Measurements from ENCODE around the gene GMEB2.

The GMEB2 gene

DNA sequence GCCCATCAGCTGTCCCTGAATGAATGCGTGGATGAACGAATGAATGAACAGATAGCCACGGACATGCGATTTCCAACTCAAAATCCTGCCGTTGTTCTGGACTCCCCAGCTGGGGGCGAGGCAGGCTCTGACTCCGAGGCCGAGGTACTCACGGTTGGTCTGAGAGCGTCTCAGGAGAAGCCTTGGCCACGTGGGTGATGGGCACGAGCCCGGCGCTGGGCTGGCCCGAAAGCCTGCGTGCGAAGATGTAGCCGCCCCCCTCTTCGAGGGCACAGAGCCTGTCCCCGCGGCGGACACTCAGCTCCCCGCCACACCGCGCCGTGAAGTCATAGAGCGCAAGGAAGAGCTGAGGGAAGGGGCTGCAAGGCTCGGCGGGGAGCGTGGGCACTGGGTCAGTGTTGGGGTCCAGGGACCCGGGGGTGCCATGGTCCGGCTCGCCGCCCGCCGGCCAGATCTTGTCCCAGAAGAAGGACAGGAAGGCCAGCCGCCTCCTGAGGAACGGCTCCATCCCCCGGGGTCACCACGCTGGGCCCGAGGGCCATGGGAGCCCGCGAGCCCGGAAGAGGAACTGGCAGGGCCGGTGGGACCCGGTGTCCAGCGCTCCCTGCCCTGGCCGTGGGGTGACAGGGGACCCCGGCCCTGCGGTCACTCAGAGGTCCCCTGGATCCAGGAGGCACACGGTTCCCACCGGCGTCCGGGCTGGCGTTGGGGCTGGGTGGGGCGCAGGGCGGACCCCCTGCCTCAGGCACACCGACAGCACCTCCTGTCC, 79.8 kb downstream of the GMEB2 start:
- Histone ChIP-seq H3K4me3 (ENCODE audit: low read length) (no peak overlapping the region), H3K9me3 (ENCODE audit: insufficient read depth, low read depth, low read length) (no peaks in the 10 kb centered on the region), H3K27me3 (ENCODE audit: insufficient read depth, low read length) (no peaks in the 10 kb centered on the region), H3K4me1 (ENCODE audit: insufficient read depth, low read length) (no peaks in the 10 kb centered on the region), H3K9ac (ENCODE audit: low read depth, low read length) (no peak overlapping the region), H3K36me3 (ENCODE audit: insufficient read depth, low read depth, low read length) (no peaks in the 10 kb centered on the region), H3K27ac (ENCODE audit: low read length) (no peak overlapping the region)

DNA sequence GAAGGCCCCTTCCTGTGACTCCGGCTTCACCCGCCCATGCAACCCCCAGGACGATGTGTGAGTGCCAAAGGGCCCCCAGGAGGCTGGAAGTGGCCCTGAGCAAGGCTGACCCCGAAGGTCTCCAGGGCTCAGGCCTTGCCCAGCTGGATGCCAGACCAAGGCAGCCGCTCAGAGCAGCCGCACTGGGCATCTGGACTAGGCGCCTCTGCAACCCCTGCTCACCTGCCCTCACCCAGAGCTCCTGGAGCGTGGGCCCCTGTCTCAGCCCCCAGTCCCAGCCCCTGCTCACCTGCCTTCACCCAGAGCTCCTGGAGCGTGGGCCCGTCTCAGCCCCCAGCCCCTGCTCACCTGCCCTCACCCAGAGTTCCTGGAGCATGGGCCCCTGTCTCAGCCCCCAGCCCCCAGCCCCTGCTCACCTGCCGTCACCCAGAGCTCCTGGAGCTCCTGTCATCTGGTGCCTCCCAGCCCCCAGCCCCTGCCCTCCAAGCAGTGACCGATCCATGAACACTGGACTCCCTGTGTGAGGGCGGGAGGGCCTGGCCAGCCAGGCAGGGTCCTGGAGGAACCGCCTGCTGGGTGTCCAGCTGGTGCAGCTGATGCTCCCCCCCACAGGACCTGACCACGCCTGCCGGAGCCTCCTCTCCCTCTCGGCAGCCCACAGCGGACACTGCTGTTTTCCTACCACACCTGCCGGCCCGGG, 80.5 kb downstream of the GMEB2 start:
- no peak overlapping the region for H3K27ac ChIP-seq (ENCODE audit: low read length)
- H3K9ac ChIP-seq (ENCODE audit: low read depth, low read length): no peak overlapping the region
- H3K27me3 ChIP-seq (ENCODE audit: insufficient read depth, low read length): no peaks in the 10 kb centered on the region

DNA sequence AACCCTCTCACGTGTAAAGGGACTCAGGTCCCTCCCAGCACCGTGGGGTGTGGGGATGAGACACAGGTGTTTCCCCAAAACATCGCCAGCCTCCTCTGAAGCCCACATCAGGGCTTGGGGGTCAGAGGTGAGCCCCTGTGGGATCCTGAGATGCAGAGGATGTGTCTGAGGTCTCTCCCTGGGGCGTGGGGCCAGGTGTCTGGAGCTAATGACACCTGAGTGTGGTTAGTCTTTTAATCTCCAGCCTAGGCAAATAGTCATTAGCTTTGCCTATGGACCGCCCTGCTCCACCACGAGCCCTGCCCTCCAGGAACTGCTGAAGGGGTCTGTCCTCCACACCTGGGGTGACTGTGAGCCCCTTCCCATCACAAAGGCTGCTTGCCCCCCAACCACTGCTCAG, 81.1 kb downstream of the GMEB2 start:
- Histone ChIP-seq H3K9ac (ENCODE audit: low read depth, low read length) (no peak overlapping the region), H3K4me1 (ENCODE audit: insufficient read depth, low read length) (no peaks in the 10 kb centered on the region)

More for the DNA sequence above, 80.5 kb downstream of the GMEB2 start:
- Histone ChIP-seq H3K4me3 (ENCODE audit: low read length) (no peak overlapping the region), H3K9me3 (ENCODE audit: insufficient read depth, low read depth, low read length) (no peaks in the 10 kb centered on the region), H3K36me3 (ENCODE audit: insufficient read depth, low read depth, low read length) (no peaks in the 10 kb centered on the region), H3K4me1 (ENCODE audit: insufficient read depth, low read length) (no peaks in the 10 kb centered on the region)

DNA sequence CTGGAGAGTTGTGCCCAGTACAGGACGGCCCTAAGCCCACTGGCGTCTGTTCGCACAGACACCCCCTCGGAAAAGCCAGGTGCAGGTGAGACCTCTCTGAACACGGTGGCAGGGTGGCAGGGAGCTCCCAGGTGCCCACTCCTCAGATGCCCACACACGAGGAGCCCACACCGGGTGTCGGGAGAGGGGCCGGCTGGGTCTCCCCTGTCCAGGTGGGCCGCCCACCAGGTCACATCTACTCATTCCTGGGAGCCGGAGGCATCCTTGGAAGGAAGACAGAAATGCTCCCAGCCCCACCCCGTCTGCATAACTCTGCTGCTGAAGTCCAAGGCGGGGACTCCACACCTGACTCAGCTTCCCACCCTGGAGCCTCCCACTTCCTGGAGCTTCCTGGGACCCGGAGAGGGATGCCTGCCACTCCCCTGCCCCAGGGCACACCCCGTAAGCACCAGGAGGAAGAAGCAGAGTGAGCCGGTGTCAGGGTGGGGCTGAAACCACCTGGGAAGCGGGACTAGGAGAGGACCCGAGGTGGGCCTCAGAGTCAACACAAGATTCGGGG, 81.9 kb downstream of the GMEB2 start:
- no peaks in the 10 kb centered on the region for H3K9me3 ChIP-seq (ENCODE audit: insufficient read depth, low read depth, low read length)
- no peak overlapping the region for H3K27ac ChIP-seq (ENCODE audit: low read length)
- no peaks in the 10 kb centered on the region for H3K36me3 ChIP-seq (ENCODE audit: insufficient read depth, low read depth, low read length)
- H3K9ac ChIP-seq (ENCODE audit: low read depth, low read length): no peak overlapping the region
- H3K27me3 ChIP-seq (ENCODE audit: insufficient read depth, low read length): no peaks in the 10 kb centered on the region
- H3K4me3 ChIP-seq (ENCODE audit: low read length): no peak overlapping the region
- no peaks in the 10 kb centered on the region for H3K4me1 ChIP-seq (ENCODE audit: insufficient read depth, low read length)

More for the DNA sequence above, 81.1 kb downstream of the GMEB2 start:
- H3K27ac ChIP-seq (ENCODE audit: low read length): no peak overlapping the region
- no peaks in the 10 kb centered on the region for H3K36me3 ChIP-seq (ENCODE audit: insufficient read depth, low read depth, low read length)
- H3K4me3 ChIP-seq (ENCODE audit: low read length): no peak overlapping the region
- H3K9me3 ChIP-seq (ENCODE audit: insufficient read depth, low read depth, low read length): no peaks in the 10 kb centered on the region
- no peaks in the 10 kb centered on the region for H3K27me3 ChIP-seq (ENCODE audit: insufficient read depth, low read length)

DNA sequence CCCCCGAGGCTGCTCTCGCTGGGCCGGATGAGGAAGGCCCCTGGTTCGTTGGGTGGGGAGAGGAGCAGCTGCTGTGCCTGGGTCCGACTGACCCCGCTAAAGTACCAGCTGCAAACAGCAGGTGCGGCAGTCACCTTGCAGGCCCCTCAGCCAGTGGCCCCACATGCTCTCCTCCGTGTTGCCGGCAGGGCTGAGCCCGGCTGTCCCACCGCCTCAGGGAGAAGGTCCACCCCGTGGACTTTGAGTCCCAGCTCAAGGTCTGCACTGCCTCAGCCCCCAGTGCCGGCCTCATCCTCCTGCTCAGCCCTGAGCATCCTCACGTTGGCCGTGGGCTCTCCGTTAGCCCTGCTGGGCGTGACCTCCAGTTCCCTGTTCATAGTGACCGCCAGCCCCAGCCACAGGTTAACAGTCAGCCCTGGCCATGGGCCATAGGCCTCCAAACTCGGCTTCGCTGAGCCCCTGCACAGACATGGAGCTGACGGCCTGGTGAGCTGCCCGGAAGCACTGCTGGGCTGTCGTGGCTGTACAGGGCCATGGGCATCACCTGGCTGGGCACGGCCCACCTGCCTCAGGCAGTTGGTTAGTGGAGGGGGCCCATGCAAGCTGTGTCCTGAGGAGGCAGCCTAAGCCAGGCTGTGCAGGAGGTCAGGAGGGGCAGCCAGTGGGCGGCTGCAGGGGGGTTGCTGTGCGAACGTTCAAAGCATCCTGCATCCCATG, 82.5 kb downstream of the GMEB2 start:
- no peaks in the 10 kb centered on the region for H3K9me3 ChIP-seq (ENCODE audit: insufficient read depth, low read depth, low read length)
- H3K36me3 ChIP-seq (ENCODE audit: insufficient read depth, low read depth, low read length): no peaks in the 10 kb centered on the region
- no peak overlapping the region for H3K9ac ChIP-seq (ENCODE audit: low read depth, low read length)
- H3K4me3 ChIP-seq (ENCODE audit: low read length): no peak overlapping the region
- no peaks in the 10 kb centered on the region for H3K4me1 ChIP-seq (ENCODE audit: insufficient read depth, low read length)
- no peaks in the 10 kb centered on the region for H3K27me3 ChIP-seq (ENCODE audit: insufficient read depth, low read length)
- no peak overlapping the region for H3K27ac ChIP-seq (ENCODE audit: low read length)

DNA sequence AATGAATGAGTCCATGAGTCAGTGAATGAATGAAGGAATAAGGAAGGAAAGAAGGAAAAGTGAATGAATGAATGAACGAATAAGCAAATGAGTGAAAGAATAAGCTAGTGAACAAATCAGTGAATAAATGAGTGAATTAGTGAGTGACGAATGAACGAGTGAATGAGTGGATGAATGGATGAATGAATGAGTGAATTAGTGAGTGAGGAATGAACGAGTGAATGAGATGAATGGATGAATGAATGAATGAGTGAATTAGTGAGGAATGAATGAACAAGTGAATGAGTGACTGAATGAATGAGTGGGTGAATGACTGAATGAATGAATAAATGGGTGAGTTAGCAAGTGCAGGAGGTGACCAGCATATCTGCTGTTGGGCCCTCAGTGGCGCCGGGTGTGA, 83.2 kb downstream of the GMEB2 start:
- H3K27me3 ChIP-seq (ENCODE audit: insufficient read depth, low read length): no peaks in the 10 kb centered on the region
- no peak overlapping the region for H3K27ac ChIP-seq (ENCODE audit: low read length)
- no peaks in the 10 kb centered on the region for H3K9me3 ChIP-seq (ENCODE audit: insufficient read depth, low read depth, low read length)
- H3K4me3 ChIP-seq (ENCODE audit: low read length): no peak overlapping the region
- no peaks in the 10 kb centered on the region for H3K36me3 ChIP-seq (ENCODE audit: insufficient read depth, low read depth, low read length)
- H3K4me1 ChIP-seq (ENCODE audit: insufficient read depth, low read length): no peaks in the 10 kb centered on the region
- H3K9ac ChIP-seq (ENCODE audit: low read depth, low read length): no peak overlapping the region

DNA sequence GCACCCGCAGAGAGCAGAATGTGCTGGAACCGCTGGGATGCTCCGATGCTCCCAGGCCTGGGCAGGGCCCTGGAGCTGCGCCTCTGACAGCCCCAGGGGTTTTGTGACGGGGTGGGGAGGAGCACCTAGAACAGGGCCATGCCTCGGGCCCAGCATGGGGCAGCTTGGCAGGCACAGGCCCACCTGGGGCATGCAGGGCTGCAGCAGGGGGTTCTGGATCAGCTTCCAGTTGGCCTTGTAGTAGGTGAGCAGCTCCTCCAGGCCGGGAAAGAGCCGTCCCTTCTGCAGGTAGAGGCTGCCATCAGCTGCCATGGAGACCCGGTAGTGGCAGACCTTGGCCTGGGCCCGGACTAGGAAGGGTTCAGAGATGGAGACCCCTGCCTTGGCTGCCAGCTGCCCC, 83.8 kb downstream of the GMEB2 start:
- H3K9ac ChIP-seq (ENCODE audit: low read depth, low read length): no peak overlapping the region
- H3K27me3 ChIP-seq (ENCODE audit: insufficient read depth, low read length): no peaks in the 10 kb centered on the region
- H3K4me1 ChIP-seq (ENCODE audit: insufficient read depth, low read length): no peaks in the 10 kb centered on the region
- H3K36me3 ChIP-seq (ENCODE audit: insufficient read depth, low read depth, low read length): no peaks in the 10 kb centered on the region
- H3K27ac ChIP-seq (ENCODE audit: low read length): no peak overlapping the region
- H3K4me3 ChIP-seq (ENCODE audit: low read length): no peak overlapping the region
- H3K9me3 ChIP-seq (ENCODE audit: insufficient read depth, low read depth, low read length): no peaks in the 10 kb centered on the region

DNA sequence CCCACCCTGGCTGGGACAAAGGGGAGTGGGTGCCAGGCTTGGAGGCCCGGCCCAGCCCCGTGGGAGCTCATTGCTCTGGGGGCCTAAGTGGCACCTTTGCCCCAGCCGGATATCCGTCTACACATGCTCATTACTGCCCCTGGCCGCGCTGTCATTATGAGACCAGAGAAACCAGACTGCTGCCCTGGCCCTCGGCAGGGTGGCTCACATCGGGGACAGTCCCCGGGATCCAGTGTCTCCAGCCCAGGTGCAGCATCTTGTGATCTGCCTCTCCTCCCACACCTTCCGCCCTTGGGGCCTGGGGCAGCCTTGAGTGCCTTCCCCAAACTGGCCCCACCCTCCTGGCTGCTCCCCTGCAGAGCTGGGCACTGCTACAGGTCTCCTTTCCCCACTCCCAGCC, 84.2 kb downstream of the GMEB2 start:
- no peaks in the 10 kb centered on the region for H3K4me1 ChIP-seq (ENCODE audit: insufficient read depth, low read length)
- H3K4me3 ChIP-seq (ENCODE audit: low read length): no peak overlapping the region
- no peak overlapping the region for H3K27ac ChIP-seq (ENCODE audit: low read length)
- no peak overlapping the region for H3K9ac ChIP-seq (ENCODE audit: low read depth, low read length)
- no peaks in the 10 kb centered on the region for H3K36me3 ChIP-seq (ENCODE audit: insufficient read depth, low read depth, low read length)
- H3K9me3 ChIP-seq (ENCODE audit: insufficient read depth, low read depth, low read length): no peaks in the 10 kb centered on the region
- no peaks in the 10 kb centered on the region for H3K27me3 ChIP-seq (ENCODE audit: insufficient read depth, low read length)

DNA sequence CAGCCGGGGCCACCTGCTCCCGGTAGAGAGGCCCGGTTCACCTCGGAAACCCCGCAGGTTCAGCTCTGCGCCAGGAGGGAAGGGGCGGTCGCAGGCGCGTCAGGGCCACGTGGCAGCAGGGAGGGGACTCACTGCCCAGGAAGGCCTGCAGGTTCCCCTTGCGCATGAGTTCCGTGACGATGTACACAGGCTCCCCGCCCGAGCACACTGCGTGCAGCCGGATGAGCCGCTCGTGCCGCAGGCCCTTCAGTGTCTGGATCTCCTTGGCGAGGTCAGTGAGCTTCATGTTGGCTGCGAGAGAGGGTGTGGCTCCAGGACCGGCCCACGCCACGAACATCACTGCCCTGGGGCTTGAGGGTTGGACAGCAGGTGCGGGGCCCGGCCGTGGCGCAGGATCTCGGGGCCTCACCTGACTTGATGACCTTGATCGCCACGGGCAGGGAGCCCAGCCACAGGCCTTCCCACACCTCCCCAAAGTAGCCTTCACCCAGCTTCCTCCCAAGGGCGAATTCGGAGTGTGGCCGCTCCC, 84.8 kb downstream of the GMEB2 start:
- Histone ChIP-seq H3K36me3 (ENCODE audit: insufficient read depth, low read depth, low read length) (no peaks in the 10 kb centered on the region), H3K4me1 (ENCODE audit: insufficient read depth, low read length) (no peaks in the 10 kb centered on the region), H3K4me3 (ENCODE audit: low read length) (no peak overlapping the region), H3K9ac (ENCODE audit: low read depth, low read length) (no peak overlapping the region), H3K27ac (ENCODE audit: low read length) (no peak overlapping the region), H3K9me3 (ENCODE audit: insufficient read depth, low read depth, low read length) (no peaks in the 10 kb centered on the region), H3K27me3 (ENCODE audit: insufficient read depth, low read length) (no peaks in the 10 kb centered on the region)

DNA sequence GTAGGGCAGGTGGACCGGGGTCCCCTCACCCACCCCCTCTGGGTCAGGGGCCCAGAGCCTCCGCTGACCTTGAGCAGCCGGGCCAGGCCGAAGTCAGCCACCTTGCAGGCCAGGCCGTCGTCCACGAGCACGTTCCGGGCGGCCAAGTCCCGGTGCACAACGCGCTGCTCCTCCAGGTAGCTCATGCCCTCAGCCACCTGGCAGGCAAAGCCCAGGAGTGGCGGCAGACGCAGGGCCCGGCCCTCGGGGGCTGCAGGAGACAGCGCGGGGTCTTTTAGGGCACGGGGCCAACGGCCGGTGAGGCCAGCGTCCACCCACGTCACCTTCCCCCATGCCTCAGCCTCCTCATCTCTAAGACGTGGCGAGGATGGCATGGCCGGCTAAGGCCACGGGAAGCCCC, 85.5 kb downstream of the GMEB2 start:
- H3K9ac ChIP-seq (ENCODE audit: low read depth, low read length): no peak overlapping the region
- H3K27me3 ChIP-seq (ENCODE audit: insufficient read depth, low read length): no peaks in the 10 kb centered on the region
- no peaks in the 10 kb centered on the region for H3K9me3 ChIP-seq (ENCODE audit: insufficient read depth, low read depth, low read length)
- H3K36me3 ChIP-seq (ENCODE audit: insufficient read depth, low read depth, low read length): no peaks in the 10 kb centered on the region
- no peak overlapping the region for H3K27ac ChIP-seq (ENCODE audit: low read length)
- H3K4me1 ChIP-seq (ENCODE audit: insufficient read depth, low read length): no peaks in the 10 kb centered on the region
- no peak overlapping the region for H3K4me3 ChIP-seq (ENCODE audit: low read length)

DNA sequence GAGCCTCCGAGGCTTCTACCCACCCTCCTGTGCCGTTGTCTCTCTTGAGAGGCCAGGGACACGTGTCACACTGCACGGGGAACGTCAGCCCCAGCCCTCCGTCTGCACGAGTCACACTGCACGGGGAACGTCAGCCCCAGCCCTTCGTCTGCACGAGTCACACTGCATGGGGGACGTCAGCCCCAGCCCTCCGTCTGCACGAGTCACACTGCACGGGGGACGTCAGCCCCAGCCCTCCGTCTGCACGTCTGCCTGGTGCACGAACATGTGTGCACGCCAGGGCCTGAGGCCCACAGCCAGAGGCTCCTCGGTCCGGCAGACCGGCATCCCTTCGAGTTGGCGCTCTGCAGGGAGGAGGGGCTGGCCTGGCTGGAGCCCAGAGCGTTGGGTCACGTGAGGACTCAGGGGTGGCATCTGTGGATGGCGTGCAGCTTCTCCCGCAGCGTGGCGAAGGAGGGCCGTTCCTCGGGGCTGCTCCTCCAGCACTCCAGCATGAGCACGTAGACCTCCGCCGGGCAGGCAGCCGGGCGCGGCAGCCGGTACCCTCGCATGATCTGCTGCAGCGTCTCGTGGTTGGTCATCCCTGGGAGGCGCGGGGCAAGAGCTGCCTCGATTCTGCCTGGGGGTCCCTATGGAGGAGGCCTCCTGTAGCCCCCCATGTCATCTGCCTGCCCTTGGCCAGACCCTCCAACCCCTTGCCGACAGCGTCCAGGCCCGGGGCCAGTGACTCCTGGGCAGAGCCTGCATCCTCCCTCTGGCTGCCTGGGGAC, 86.3 kb downstream of the GMEB2 start:
- Histone ChIP-seq H3K27ac (ENCODE audit: low read length) (no peak overlapping the region), H3K9ac (ENCODE audit: low read depth, low read length) (no peak overlapping the region)

More for the DNA sequence above, 86.3 kb downstream of the GMEB2 start:
- no peaks in the 10 kb centered on the region for H3K27me3 ChIP-seq (ENCODE audit: insufficient read depth, low read length)
- no peaks in the 10 kb centered on the region for H3K9me3 ChIP-seq (ENCODE audit: insufficient read depth, low read depth, low read length)
- H3K36me3 ChIP-seq (ENCODE audit: insufficient read depth, low read depth, low read length): no peaks in the 10 kb centered on the region
- H3K4me1 ChIP-seq (ENCODE audit: insufficient read depth, low read length): no peaks in the 10 kb centered on the region
- H3K4me3 ChIP-seq (ENCODE audit: low read length): no peak overlapping the region
